Neural cell (in vitro differentiated cells): Measurements from ENCODE around the gene FANCI.

Source experiments
- EP300 ChIP-seq: fragments of 450-650 bp; conservative IDR thresholded peaks from 2 replicates; pipeline ENCODE4 v1.6.1; 2014; ENCODE audit warnings: antibody characterized with exemption, mild to moderate bottlenecking, moderate library complexity; ENCODE audit not compliant: poor library complexity, severe bottlenecking
- EZH2 ChIP-seq: fragments of 200-600, 300-800 bp; shearing (Covaris generic), sonication (generic); IDR thresholded peaks from 2 replicates; pipeline ENCODE4 v1.6.1; 2014; ENCODE audit warnings: antibody characterized with exemption, low read length, borderline replicate concordance, mild to moderate bottlenecking; ENCODE audit not compliant: insufficient read depth, poor library complexity, severe bottlenecking
- RAD21 ChIP-seq: fragments of 450-650 bp; conservative IDR thresholded peaks from 2 replicates; pipeline ENCODE4 v1.6.1; 2014; ENCODE audit warnings: antibody characterized with exemption, mild to moderate bottlenecking, moderate library complexity
- TF ChIP-seq, protein P1 (sequence below): fragments of 450-650 bp; IDR thresholded peaks from 2 replicates; pipeline ENCODE4 v1.5.1; 2014; ENCODE audit warnings: antibody characterized with exemption, mild to moderate bottlenecking, moderate library complexity; ENCODE audit not compliant: poor library complexity, severe bottlenecking

DNA sequence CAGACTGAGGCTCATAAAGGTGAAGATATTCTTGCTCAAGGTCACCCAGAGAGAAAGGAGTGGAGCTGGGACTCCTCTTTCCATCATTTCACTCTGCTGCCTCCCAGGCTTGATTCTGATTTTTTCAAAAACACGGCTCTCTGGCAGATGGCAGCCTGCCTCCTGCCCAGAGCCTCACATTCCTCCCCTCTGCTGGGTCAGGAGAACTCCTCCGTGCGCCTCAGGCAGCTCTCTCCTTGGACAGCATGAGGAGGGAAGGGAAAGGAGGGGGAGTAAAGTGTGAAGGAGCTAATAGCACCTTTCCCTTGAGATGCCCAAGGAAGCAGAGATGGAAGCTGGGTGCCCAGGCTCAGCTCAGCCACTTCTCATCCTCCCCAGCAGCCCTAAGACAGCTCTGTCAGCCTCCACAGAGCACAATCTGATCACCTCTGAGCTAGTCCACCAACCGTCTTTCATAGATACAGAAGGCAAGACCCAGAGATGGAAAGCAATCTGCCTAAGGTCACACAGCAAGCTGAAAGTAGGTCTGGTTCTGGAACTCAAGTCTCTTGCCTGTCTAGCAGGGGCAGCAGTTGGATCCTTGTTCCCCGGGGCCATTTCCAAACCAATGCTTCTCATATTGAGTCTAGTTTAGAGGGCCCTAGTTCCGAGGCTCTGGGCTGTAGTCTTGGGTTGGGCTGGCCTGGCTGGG, 25.9 kb upstream of the FANCI start:
- TF ChIP-seq RAD21 (no peak), EZH2 (no peak), EP300 (no peak)
- TF ChIP-seq, protein P1, sequence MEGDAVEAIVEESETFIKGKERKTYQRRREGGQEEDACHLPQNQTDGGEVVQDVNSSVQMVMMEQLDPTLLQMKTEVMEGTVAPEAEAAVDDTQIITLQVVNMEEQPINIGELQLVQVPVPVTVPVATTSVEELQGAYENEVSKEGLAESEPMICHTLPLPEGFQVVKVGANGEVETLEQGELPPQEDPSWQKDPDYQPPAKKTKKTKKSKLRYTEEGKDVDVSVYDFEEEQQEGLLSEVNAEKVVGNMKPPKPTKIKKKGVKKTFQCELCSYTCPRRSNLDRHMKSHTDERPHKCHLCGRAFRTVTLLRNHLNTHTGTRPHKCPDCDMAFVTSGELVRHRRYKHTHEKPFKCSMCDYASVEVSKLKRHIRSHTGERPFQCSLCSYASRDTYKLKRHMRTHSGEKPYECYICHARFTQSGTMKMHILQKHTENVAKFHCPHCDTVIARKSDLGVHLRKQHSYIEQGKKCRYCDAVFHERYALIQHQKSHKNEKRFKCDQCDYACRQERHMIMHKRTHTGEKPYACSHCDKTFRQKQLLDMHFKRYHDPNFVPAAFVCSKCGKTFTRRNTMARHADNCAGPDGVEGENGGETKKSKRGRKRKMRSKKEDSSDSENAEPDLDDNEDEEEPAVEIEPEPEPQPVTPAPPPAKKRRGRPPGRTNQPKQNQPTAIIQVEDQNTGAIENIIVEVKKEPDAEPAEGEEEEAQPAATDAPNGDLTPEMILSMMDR: no peak
